COLO668 (cell line): ENCODE results near the gene LYRM7.
"Not testable (repeated sequence)": the region's sequence is repeated elsewhere in the genome, so short reads cannot be mapped to it uniquely, and the experiment has no call there.

Source experiments
- DNase-seq: peaks from one replicate; lab custom pipeline; 2025; ENCODE audit not compliant: unreplicated experiment; lab: John Stamatoyannopoulos, UW

The LYRM7 gene

DNA sequence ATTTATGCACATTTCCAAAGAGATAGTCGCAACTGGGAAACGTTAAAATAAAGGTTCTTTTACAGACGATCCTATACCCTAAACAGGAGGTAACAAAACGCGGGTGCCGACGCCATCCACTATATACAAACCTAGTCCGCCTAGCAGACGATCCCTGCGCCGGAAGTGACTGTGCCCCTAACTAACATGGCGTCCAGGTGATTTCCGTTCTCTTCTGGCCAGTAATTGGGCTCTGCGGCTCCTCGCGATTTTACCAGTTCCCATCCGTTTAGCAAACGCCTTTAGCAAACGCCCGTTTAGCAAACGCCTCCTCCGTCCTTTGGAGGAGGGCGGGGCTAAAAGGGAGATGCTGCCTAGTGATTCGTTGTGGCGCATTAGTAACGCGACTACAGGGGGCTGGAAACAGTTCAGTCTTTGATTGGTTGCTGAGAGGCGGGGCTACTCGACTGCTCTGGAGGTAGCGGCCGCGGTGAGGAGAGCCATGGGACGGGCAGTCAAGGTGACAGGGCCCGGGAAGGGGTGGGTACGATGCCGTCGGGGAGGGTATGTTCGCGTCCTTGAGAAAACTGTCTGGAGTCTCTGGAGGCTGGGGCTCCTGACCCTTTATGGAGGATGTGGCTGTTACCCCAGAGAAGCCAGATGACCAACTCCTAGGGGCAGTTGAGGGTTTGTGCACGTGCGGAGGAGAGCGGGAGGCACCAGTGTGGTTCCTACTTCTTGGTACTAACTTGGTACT lies at the start of gene LYRM7:
Gene LYRM7 (plus strand): TSS at position 405 of the 736 bp plus-strand sequence. CDS start 77 bp downstream, at position 482.
- peak; percentile 92 for DNase-seq

DNA sequence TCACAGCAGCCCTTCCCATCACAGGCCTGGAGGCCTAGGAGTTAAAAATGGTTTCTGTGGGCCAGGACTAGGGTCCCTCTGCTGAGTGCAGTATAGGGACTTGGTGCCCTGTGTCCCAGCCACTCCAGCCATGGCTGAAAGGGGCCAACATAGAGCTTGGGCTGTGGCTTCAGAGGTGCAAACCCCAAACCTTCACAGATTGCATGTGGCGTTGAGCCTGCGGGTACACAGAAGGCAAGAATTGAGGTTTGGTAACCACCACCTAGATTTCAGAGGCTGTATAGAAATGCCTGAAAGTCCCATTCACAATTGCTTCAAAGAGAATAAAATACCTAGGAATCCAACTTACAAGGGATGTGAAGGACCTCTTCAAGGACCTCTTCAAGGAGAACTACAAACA lies 43.5 kb upstream of the LYRM7 start:
- DNase-seq, result not testable (repeated sequence)

GRCh38 chr5:131129306-131129705 lies 41.4 kb upstream of the LYRM7 start:
- DNase-seq, result no peak

- not testable (repeated sequence) for DNase-seq
These were observed 37.7 kb upstream of the LYRM7 start for GRCh38 chr5:131133091-131133490.

- DNase-seq, result not testable (repeated sequence)
These were observed 32.3 kb upstream of the LYRM7 start for GRCh38 chr5:131138406-131138805.

DNA sequence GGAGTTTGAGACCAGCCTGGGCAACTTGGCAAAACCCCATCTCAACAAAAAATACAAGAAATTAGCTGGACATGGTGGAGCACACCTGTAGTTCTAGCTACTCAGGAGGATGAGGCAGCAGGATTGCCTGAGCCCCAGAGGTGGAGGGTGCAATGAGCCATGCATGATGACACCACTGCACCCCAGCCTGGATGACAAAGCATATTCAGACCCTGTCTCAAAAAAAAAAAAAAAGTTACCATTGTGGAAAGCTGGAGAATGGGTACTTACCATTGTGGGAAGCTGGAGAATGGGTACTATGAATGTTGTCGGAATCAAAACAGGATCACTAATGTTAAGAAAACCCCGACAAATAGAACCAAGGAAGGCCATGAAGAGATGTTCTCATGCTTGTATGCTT lies 31.4 kb upstream of the LYRM7 start:
- no peak for DNase-seq

DNA sequence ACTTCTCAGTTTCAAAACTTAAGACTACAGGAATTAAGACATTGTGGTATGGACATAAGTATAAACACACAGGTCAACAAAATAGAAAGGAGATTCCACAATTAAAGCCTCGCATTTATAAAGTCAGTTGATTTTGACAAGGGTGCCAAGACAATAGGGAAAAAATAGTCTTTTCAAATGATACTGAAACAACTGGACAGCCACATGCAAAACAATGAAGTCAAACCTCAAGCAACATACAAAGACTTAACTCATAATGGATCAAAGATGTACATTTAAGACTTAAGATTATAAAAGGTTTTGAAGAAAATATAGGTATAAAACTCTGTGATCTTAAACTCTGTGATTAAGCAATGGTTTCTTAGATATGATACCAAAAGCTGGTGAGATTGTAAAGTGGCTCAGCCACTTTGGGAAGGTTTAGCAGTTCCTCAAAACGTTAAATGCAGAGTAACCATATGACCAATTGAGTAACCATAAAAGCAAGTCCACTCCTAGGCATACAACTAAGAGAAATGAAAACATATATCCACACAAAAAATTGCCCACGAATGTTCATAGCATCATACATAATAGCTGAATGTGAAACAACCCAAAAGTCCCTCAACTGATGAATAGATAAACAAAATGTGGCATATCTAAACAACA lies 27.6 kb upstream of the LYRM7 start:
- no peak for DNase-seq

GRCh38 chr5:131147258-131147657 lies 23.5 kb upstream of the LYRM7 start:
- DNase-seq, result no peak

DNA sequence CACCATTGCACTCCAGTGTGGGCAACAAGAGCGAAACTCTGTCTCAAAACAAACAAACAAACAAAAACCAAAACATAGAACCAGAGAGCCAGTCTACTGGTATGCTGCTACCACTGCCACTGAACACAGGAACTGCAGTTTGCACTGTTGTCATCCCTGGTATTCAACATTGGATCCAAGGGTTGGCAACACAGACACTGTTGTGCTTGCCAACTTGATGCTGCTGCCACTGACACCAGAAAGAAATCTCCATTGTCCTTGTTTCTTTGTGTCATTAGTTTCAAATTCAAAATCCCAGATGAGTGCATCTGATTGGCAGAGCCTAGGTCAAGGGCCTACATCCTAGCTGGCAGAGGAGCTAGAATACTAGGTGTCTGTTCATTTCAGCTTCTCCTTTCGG lies 21.9 kb upstream of the LYRM7 start:
- no peak for DNase-seq

DNA sequence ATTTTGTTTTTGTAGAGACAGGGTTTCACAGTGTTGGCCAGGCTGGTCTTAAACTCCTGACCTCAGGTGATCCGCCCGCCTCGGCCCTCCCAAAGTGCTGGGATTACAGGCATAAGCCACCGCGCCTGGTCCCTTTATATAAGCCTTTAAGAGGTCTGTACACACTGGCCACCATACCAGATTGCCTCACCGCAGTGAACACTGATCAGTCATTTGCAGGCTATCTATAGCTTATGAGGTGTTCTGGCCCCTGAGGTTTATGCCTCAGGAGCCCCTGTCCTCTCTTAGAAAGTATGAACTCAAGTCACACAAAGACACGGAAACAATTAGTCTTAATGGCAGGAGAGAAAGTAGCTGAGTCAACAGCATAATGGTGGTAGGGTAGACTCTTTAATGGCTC lies 20.3 kb upstream of the LYRM7 start:
- no peak for DNase-seq

DNA sequence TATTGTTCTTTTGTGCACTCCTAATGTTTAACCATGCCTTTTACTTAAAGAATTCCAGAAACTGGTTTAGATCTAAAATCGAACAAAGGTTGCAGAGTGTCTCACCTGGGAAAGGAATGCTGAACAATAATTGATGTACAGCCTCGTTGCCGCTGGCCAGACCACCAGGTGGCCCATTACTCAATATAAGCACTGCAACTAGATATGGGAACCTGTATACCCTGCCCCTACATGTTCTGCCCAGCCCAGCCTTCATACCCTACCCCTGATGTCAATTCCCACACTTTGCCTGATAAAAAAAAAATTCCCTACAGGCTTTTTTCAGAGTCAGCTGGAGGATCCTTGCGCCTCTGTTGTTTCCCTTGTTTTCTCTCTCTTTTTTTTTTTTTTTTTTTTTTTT lies 19.5 kb upstream of the LYRM7 start:
- no peak for DNase-seq

- no peak for DNase-seq
These were observed 14.4 kb upstream of the LYRM7 start for GRCh38 chr5:131156385-131156784.

DNA sequence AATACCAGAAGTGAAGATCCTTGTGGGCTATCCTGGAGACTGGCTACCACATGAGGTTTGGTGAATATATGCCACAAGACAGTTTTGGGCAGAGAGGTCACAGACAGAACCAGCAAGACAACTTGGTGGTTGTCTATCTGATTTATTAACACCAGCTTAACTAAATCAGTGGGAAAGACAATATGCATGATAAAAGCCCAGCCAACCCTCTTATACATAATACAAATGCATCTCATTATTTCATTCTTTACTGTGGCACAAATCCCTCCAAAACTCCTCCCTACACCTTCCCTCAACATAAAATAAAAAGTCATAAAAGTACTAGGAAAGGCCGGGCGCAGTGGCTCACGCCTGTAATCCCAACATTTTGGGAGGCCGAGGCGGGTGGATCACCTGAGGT lies 13.8 kb upstream of the LYRM7 start:
- DNase-seq, result no peak

DNA sequence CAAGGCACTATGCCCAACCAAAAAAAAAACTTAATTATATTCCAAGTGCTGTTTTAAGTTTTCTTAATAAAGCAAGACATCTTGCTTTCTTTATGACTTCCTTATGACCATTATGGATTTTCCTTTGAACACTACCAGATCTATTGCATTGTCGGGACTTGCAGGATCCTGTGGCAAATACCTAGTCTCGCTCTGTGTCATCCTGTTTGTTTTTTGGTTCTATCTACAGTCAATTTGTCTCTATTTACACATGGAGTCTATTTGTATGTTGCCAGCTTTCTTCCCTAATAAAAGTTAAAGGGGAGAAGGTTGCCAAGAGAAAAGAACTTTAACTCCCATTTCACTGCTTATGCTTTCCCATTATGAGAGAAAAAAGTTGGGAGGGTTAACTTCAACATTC lies 10.6 kb upstream of the LYRM7 start:
- DNase-seq, result no peak

DNA sequence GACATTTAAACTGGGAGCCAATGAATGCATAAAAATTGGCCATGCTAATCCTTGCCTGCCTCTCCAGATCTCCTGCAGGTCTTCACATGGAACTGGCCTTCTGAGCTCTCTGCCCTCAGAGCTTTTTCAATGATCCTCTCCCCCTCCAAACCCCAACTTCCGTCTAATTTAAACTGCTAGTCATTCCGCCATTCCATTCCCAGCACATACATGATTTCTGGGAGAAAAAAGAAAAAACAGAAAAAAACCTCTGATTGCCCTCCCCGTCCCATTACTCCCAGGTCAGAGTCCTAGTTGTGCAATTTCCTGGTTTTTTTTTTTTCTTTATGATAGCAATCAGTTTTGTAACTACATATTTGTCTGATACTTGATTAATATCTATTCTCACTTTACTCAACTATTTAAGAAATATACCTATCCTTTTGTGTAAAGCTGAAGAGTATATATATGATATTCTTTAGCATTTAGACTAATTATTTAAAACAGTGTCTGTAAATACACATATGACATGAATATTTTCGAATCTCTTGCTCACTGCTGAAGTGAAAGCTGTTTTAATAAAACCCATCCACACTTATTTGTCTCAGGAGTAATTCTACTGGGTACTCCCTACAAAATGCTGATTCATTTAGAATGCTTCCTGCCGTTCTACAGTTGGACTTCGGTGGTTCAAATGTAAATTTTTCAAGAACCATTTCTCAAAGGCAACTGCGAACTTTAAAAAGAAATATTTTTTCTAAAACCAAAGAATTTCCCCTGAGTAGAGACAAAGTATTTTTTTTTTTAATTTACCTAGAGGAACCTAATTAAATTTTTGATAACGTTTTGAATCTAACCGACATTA lies 7.2 kb upstream of the LYRM7 start:
- no peak for DNase-seq

GRCh38 chr5:131164191-131165118 lies 6.3 kb upstream of the LYRM7 start:
- DNase-seq, result peak; percentile 69

DNA sequence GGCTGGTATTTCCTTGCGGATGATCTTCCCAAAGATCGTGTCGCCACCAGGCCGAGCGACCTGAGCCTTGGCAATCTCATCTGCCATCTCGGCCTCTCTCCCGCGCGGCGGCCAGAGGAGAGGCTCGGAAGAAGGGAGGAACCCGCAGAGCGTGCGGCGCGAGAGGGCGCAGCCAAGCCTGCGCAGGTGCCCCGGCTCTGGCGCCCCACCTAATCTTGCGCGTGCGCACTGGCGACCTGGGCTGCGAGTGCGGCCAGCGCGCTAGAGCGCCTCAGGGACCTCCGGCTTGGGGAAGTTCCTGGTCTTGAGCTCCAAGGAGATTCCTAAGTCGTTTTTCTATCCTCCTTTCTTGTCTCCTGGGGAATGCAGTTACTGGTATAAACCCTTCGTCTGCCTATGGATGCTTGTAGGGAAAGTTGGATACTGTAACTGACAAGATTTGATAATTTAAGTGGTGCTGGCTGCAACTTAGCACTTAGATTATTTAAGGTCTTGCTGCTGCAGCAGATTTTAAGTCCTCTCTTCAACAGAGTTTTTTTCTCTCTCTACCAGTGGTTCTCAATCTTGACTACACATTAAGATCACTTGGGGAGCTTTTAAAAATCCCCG lies 5.5 kb upstream of the LYRM7 start, which contains the start of gene HINT1:
Gene HINT1 (minus strand): TSS at position 138 of the 609 bp plus-strand sequence. CDS start 51 bp downstream, at position 87.
- peak; percentile 90 for DNase-seq

DNA sequence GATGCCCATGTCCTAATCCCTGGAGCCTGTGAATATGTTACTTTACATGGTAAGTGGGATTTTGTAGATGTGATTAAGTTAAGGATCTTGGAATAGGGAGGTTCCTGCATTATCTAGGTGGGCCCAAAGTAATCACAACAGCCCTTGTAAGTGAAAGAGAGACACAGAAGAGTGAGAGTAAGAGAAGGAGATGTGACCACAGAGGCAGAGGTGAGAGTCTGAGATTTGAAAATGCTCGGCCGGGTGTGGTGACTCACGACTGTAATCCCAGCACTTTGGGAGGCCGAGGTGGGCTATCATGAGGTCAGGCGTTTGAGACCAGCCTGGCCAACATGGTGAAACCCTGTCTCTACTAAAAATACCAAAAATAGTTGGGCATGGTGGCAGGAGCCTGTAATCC lies 3.1 kb upstream of the LYRM7 start:
- no peak for DNase-seq

GRCh38 chr5:131169810-131170539 lies 769 bp upstream of the LYRM7 start:
- no peak for DNase-seq
